Measurements from ENCODE around the gene CDKL2. TPM values are rescaled to one million over a fixed set of nuclear protein-coding genes. Genes with fewer than 3 reads are reported as not detected.

The CDKL2 gene
- total and polyA plus RNA-seq, 2 donors (not counting 1 experiment from before 2014, with no cell fraction given): 0.81 TPM; not detected in 1

GRCh38 chr4:75530556-75531322, 99.6 kb downstream of the CDKL2 start:
- Histone ChIP-seq H3K4me2 (replicated peaks; ENCODE audit: low read depth, low read length, poor library complexity, severe bottlenecking) (no peak overlapping the region), H3K4me3 (ENCODE audit: control extremely low read depth in 1 of 5, extremely low read depth in 1 of 5, insufficient read depth in 1 of 5, low read depth in 2 of 5, low read length in 4 of 5) (no peak overlapping the region), H2AFZ (ENCODE audit: insufficient read depth, low read depth, low read length, poor library complexity, severe bottlenecking) (no peak overlapping the region), H3K27ac (ENCODE audit: low read length in 2 of 2) (no peak overlapping the region), H4K20me1 (ENCODE audit: control insufficient read depth, insufficient read depth, low read length, poor library complexity, severe bottlenecking) (no peaks in the 10 kb centered on the region), H3K4me1 (ENCODE audit: control insufficient read depth in 2 of 2, insufficient read depth in 2 of 2, low read length in 2 of 2) (no peaks in the 10 kb centered on the region), H3K79me2 (ENCODE audit: control insufficient read depth, insufficient read depth, low read length) (no peaks in the 10 kb centered on the region), H3K9ac (ENCODE audit: low read length) (no peak overlapping the region), H3K9me3 (ENCODE audit: control extremely low read depth in 1 of 3, control insufficient read depth in 2 of 3, insufficient read depth in 1 of 3, low read length in 2 of 3) (peaks cover 0 to 12% (median 0%) of the 10 kb centered on the region in 3 donors), H3K27me3 (replicated peaks in 1 of 4; ENCODE audit: control extremely low read depth in 1 of 4, control insufficient read depth in 3 of 4, insufficient read depth in 4 of 4, low read length in 3 of 4) (no peaks in the 10 kb centered on the region), H3K36me3 (replicated peaks in 1 of 2; ENCODE audit: control extremely low read depth in 1 of 2, control insufficient read depth in 1 of 2, extremely low read depth in 1 of 2, insufficient read depth in 2 of 2, low read length in 1 of 2) (peaks cover 27 to 59% of the 10 kb centered on the region in 2 experiments)
- ATAC-seq (ENCODE audit: low read depth) (no peak), DNase-seq (no peak)
- TF ChIP-seq CTCF (IDR thresholded peaks at IDR 0.05) (no peak), EZH2 (IDR thresholded peaks at IDR 0.05; ENCODE audit: borderline replicate concordance, insufficient read depth, low read depth, low read length, poor library complexity, severe bottlenecking) (no peak)
- Mint-ChIP-seq H3K27me3 (no peaks in the 10 kb centered on the region), H3K27ac (no peak overlapping the region), H3K4me3 (no peak overlapping the region), H3K9me3 (ENCODE audit: insufficient read depth) (peaks cover 8% of the 10 kb centered on the region), H3K4me1 (no peaks in the 10 kb centered on the region)
- WGBS (ENCODE audit: insufficient coverage): 94% methylated on average over 2 of the region's 2 CpGs
- intact Hi-C loops (cut with micrococcal nuclease): no loop called here
- ChIA-PET CTCF (no interaction called here), POLR2A (no interaction called here)

Small RNAs within 50 kb of the gene (small RNA-seq; reads per million reads assigned to genes)
- gene RF00019 (ENCODE audit: insufficient read length, low read depth, low replicate concordance): not detected

Other genes with a start within 250 kb of the CDKL2 start
- 33.3 and 34.5 TPM in 2 replicates for gene RCHY1, start 116.1 kb downstream of the CDKL2 start, total RNA-seq
- 19.7 and 19.8 TPM in 2 replicates for gene RCHY1, start 116.1 kb downstream of the CDKL2 start, polyA plus RNA-seq
- 34.5 and 38.3 TPM in 2 replicates for gene THAP6, start 116.1 kb downstream of the CDKL2 start, total RNA-seq
- gene THAP6, start 116.1 kb downstream of the CDKL2 start, polyA plus RNA-seq: 8.9 and 11.1 TPM in 2 replicates
- 0.36 and 0.81 TPM in 2 replicates for gene ODAPH, start 74.5 kb downstream of the CDKL2 start, total RNA-seq
- 0.09 TPM in 1 of 2 replicates, not detected in the other for gene ODAPH, start 74.5 kb downstream of the CDKL2 start, polyA plus RNA-seq
- 154 and 155 TPM in 2 replicates for gene G3BP2, start 42.9 kb upstream of the CDKL2 start, total RNA-seq
- gene G3BP2, start 42.9 kb upstream of the CDKL2 start, polyA plus RNA-seq: 33.0 and 133 TPM in 2 replicates
- 42.6 and 45.0 TPM in 2 replicates for gene USO1, start 94.0 kb upstream of the CDKL2 start, total RNA-seq
- 12.3 and 22.9 TPM in 2 replicates for gene USO1, start 94.0 kb upstream of the CDKL2 start, polyA plus RNA-seq

All from B cell (primary cell).